ENCODE data around the gene FBXL15. TPM values are rescaled to one million over a fixed set of nuclear protein-coding genes. Genes with fewer than 3 reads are reported as not detected.

Gene FBXL15
- total and polyA plus RNA-seq, 9 of the 15 experiments (the other 6 are each of a cell fraction or from before 2014, with no cell fraction given): 0.08 to 25.9 (median 3.5) TPM

DNA sequence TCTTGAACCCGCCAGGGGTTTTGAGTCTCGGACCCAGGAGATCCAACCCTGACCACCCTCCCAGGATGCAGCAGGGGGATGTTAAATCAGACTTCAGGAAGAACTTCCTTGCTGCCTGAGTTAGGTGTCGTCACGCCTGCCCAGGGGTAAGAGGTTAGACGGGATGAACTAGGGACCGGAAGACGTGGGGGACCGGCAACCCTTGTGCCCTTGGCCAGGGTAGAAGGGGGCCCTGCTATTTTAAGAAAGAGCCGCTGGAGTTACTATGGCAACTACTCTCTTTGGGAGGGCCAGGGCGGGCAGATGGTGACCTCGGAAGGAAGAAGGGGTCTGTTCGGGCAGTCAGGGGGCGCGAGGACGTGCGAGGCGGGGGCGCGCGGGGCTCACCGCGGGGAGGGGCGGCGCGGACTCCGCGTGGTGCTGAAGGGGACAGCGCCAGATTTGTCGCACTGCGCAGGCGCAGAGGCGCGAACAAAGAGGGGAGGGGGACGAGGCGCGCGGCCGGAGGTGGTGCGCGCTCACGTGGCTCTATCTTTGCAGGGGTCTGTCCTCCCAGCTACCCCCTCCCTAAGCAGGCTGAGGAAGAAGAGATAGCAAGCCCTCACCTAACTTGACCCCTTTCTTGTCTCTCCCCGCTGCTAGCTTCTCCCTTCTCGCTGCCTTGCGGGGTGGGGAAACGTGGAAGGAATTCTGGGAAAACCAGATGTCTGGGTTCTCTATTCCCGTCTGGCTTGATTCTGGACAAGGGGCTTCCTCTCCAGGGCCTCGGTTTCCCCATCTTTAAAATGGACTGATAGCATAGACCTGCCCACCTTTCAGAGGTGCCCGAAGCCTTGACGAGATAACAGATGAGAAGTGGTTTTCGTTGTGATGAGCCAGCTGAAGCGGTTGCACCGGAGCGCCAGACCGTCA is 1.1 kb upstream of the FBXL15 start (continued):
- 0 out of 2 replicates have a peak, but pooled peaks have one; percentile 24 for TF ChIP-seq ATF6 (CRISPR knock-in tag; IDR thresholded peaks at IDR 0.05)
- no peak for TF ChIP-seq ZFP91 (CRISPR knock-in tag; IDR thresholded peaks at IDR 0.05)
- TF ChIP-seq SP1 (CRISPR knock-in tag; IDR thresholded peaks at IDR 0.05): peak; percentile 21; the same call in 1 of the 2 replicates
- TF ChIP-seq TAF15 (IDR thresholded peaks at IDR 0.05; ENCODE audit: low read depth, low read length): no peak
- 0 out of 2 replicates have a peak, but pooled peaks have one; percentile 10 for TF ChIP-seq GABPB1 (CRISPR knock-in tag; IDR thresholded peaks at IDR 0.05)
- TF ChIP-seq, protein P1, sequence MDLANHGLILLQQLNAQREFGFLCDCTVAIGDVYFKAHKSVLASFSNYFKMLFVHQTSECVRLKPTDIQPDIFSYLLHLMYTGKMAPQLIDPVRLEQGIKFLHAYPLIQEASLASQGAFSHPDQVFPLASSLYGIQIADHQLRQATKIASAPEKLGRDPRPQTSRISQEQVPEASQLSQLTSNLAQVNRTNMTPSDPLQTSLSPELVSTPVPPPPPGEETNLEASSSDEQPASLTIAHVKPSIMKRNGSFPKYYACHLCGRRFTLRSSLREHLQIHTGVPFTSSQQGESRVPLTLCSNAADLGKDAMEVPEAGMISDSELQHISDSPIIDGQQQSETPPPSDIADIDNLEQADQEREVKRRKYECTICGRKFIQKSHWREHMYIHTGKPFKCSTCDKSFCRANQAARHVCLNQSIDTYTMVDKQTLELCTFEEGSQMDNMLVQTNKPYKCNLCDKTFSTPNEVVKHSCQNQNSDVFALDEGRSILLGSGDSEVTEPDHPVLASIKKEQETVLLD (IDR thresholded peaks at IDR 0.05): peak; percentile 89
- TF ChIP-seq, protein P2, sequence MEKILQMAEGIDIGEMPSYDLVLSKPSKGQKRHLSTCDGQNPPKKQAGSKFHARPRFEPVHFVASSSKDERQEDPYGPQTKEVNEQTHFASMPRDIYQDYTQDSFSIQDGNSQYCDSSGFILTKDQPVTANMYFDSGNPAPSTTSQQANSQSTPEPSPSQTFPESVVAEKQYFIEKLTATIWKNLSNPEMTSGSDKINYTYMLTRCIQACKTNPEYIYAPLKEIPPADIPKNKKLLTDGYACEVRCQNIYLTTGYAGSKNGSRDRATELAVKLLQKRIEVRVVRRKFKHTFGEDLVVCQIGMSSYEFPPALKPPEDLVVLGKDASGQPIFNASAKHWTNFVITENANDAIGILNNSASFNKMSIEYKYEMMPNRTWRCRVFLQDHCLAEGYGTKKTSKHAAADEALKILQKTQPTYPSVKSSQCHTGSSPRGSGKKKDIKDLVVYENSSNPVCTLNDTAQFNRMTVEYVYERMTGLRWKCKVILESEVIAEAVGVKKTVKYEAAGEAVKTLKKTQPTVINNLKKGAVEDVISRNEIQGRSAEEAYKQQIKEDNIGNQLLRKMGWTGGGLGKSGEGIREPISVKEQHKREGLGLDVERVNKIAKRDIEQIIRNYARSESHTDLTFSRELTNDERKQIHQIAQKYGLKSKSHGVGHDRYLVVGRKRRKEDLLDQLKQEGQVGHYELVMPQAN (IDR thresholded peaks at IDR 0.05; ENCODE audit: borderline replicate concordance): peak; percentile 49; the same call in 1 of the 2 replicates
- TF ChIP-seq GTF2A2 (tag; IDR thresholded peaks at IDR 0.05): no peak
- TF ChIP-seq CBX1 (IDR thresholded peaks at IDR 0.05; ENCODE audit: low read depth): no peak
- TF ChIP-seq ILK (tag; IDR thresholded peaks at IDR 0.05; ENCODE audit: borderline replicate concordance, low read depth): no peak
- TF ChIP-seq PHF8 (IDR thresholded peaks at IDR 0.05; ENCODE audit: borderline replicate concordance, low read length): no peak
- TF ChIP-seq MCM2 (IDR thresholded peaks at IDR 0.05; ENCODE audit: low read depth): no peak
- TF ChIP-seq SETDB1 (IDR thresholded peaks at IDR 0.05; ENCODE audit: low read length): no peak
- no peak for TF ChIP-seq ZNF445 (CRISPR knock-in tag; IDR thresholded peaks at IDR 0.05; ENCODE audit: low read depth)
- TF ChIP-seq MAZ (CRISPR knock-in tag; conservative IDR thresholded peaks at IDR 0.05 in 1 of 2, IDR thresholded peaks at IDR 0.05 in 1 of 2): peak; percentile 47 to 82
- TF ChIP-seq USF2 (CRISPR knock-in tag; IDR thresholded peaks at IDR 0.05): peak; percentile 24; the same call in 1 of the 2 replicates
- TF ChIP-seq EHMT2 (IDR thresholded peaks at IDR 0.05): peak; percentile 85; the same call in 1 of the 2 replicates
